Activated CD4-positive, alpha-beta T cell treated with anti-CD3 and anti-CD28 coated beads for 36 hours (primary cell): ENCODE results near the gene CFAP119. TPM values are rescaled to one million over a fixed set of nuclear protein-coding genes. Genes with fewer than 3 reads are reported as not detected.

ENCODE experiments used
- ATAC-seq: fragments of 200-7000 bp; cut with Tn5 transposase; one replicate; pipeline ENCODE4 v1.10.0; 2021; ENCODE audit warnings: mild to moderate bottlenecking, moderate library complexity
- CTCF ChIA-PET: fragments of 350-600 bp; sonication (Branson Sonifier 250); formaldehyde crosslinking; loops from one replicate; lab custom pipeline; 2021; ENCODE audit warnings: antibody characterized with exemption; lab: Charles Lee
- POLR2A ChIA-PET: fragments of 350-600 bp; sonication (Branson Sonifier 250); formaldehyde crosslinking; loops from one replicate; lab custom pipeline; 2021; ENCODE audit warnings: antibody characterized with exemption, inconsistent platforms; lab: Charles Lee
- DNase-seq: peaks from one replicate; pipeline ENCODE4 v3.0.0-alpha.2; 2020
- H3K27ac Mint-ChIP-seq: one replicate; pipeline ENCODE4 v1.8.0; 2021; ENCODE audit warnings: mixed read lengths
- H3K27me3 Mint-ChIP-seq: one replicate; pipeline ENCODE4 v1.8.0; 2021; ENCODE audit warnings: mixed read lengths
- H3K36me3 Mint-ChIP-seq: one replicate; pipeline ENCODE4 v1.8.0; 2021; ENCODE audit warnings: low read depth, mixed read lengths
- H3K4me1 Mint-ChIP-seq: one replicate; pipeline ENCODE4 v1.8.0; 2021; ENCODE audit warnings: mixed read lengths
- H3K4me3 Mint-ChIP-seq: one replicate; pipeline ENCODE4 v1.8.0; 2021; ENCODE audit warnings: mild to moderate bottlenecking, moderate library complexity, mixed read lengths
- H3K9me3 Mint-ChIP-seq: one replicate; pipeline ENCODE4 v1.8.0; 2021; ENCODE audit warnings: low read depth, mixed read lengths
- intact Hi-C, 2 experiments: fragments of 100-400 bp; cut with DNase I in 1 of 2; cut with micrococcal nuclease in 1 of 2; formaldehyde crosslinking; loops; one replicate each; pipeline versions ENCODE4 v1.14.2 to v1.15.1; 2022 to 2024; cut with DNase I, micrococcal nuclease
- total RNA-seq, 2 experiments: library from RNA; stranded (reverse); gene quantifications; one replicate each; pipeline ENCODE4 v1.2.3, GENCODE V29; 2021

CFAP119 gene
- total RNA-seq, 2 experiments from 2014 or later, result 1.7 to 3.1 TPM

- DNase-seq, result peak; percentile 46
- Mint-ChIP-seq H3K4me1 (peaks cover 21% of the 10 kb centered on the region), H3K27me3 (no peaks in the 10 kb centered on the region), H3K36me3 (peaks cover 23% of the 10 kb centered on the region), H3K27ac (peak overlapping the region; percentile 88), H3K9me3 (no peaks in the 10 kb centered on the region), H3K4me3 (peak overlapping the region; percentile 88)
- no peak for ATAC-seq
- POLR2A ChIA-PET, result interaction anchor here (0.6 to 1.4 kb wide), 7 partner anchors 9 to 325 kb away, joined by 3 to 14 read pairs (median 3); partner anchors contain the start of genes CFAP119, ZNF646 and ZNF668
- CTCF ChIA-PET, result interaction anchor here (0.7 to 1.9 kb wide), 9 partner anchors 10 to 113 kb away, joined by 3 to 10 read pairs (median 4); no protein-coding TSS in a partner anchor
- intact Hi-C loops, result loop anchor here (1.0 to 5.0 kb wide), 8 partner anchors 13 to 378 kb away; partner anchors contain the start of genes CFAP119 (in 1 of the 2), FBRS (in 1 of the 2), FBXL19 (in 1 of the 2) and RNF40 (in 1 of the 2)
Measured at GRCh38 chr16:30748634-30749445, 13.0 kb downstream of the CFAP119 start.

- ATAC-seq (peak; percentile 99), DNase-seq (peak; percentile 99)
- ChIA-PET CTCF (interaction anchor here (0.6 to 1.9 kb wide), 19 partner anchors 11 to 822 kb away, joined by 3 to 10 read pairs (median 3); partner anchors contain the start of gene KCTD13), POLR2A (interaction anchor here (0.6 to 1.4 kb wide), 13 partner anchors 10 to 1413 kb away, joined by 3 to 14 read pairs (median 3); partner anchors contain the start of genes CFAP119, CORO1A, ZNF646 and ZNF668)
- Mint-ChIP-seq H3K36me3 (peaks cover 23% of the 10 kb centered on the region), H3K27me3 (no peaks in the 10 kb centered on the region), H3K27ac (peak within 1 kb of the TSS; percentile 88), H3K4me1 (peaks cover 21% of the 10 kb centered on the region), H3K9me3 (no peaks in the 10 kb centered on the region), H3K4me3 (peak within 1 kb of the TSS; percentile 88)
- intact Hi-C loops, result loop anchor here (1.0 to 5.0 kb wide), 8 partner anchors 14 to 377 kb away; partner anchors contain the start of genes CFAP119 (in 2 of the 2), RNF40 (in 2 of the 2), FBRS (in 1 of the 2) and FBXL19 (in 1 of the 2)
Measured at GRCh38 chr16:30747799-30748633, 13.8 kb downstream of the CFAP119 start, which contains the start of gene PHKG2. TSS of gene PHKG2 (plus strand) at chr16:30748425. CDS start at chr16:30748821, 396 bp downstream.

- peak overlapping the region; percentile 88 for H3K4me3 Mint-ChIP-seq
- peaks cover 21% of the 10 kb centered on the region for H3K4me1 Mint-ChIP-seq
- H3K9me3 Mint-ChIP-seq, result no peaks in the 10 kb centered on the region
- H3K27me3 Mint-ChIP-seq, result no peaks in the 10 kb centered on the region
- ChIA-PET POLR2A (interaction anchor here (0.6 to 1.4 kb wide), 11 partner anchors 13 to 1412 kb away, joined by 3 to 14 read pairs (median 3); partner anchors contain the start of genes CFAP119, CORO1A, ZNF646 and ZNF668), CTCF (interaction anchor here (0.6 to 1.9 kb wide), 15 partner anchors 12 to 599 kb away, joined by 3 to 10 read pairs (median 4); no protein-coding TSS in a partner anchor)
- intact Hi-C loops, result loop anchor here in 1 of 2 experiments (1.0 to 5.0 kb wide), 2 partner anchors 15 to 325 kb away; partner anchors contain the start of genes CFAP119, RNF40, ZNF646 and ZNF668
- DNase-seq (no peak), ATAC-seq (no peak)
- H3K27ac Mint-ChIP-seq, result peak overlapping the region; percentile 88
- H3K36me3 Mint-ChIP-seq, result peaks cover 23% of the 10 kb centered on the region
Measured at GRCh38 chr16:30747331-30747730, 14.5 kb downstream of the CFAP119 start.

- CTCF ChIA-PET, result interaction anchor here (1.2 to 1.7 kb wide), 4 partner anchors 12 to 161 kb away, joined by 3 to 10 read pairs (median 4); no protein-coding TSS in a partner anchor
- POLR2A ChIA-PET, result interaction anchor here (0.8 to 1.4 kb wide), 2 partner anchors 88 to 175 kb away, joined by 3 to 4 read pairs; no protein-coding TSS in a partner anchor
- no peak overlapping the region for H3K27ac Mint-ChIP-seq
- peaks cover 21% of the 10 kb centered on the region for H3K4me1 Mint-ChIP-seq
- H3K9me3 Mint-ChIP-seq, result no peaks in the 10 kb centered on the region
- peaks cover 30% of the 10 kb centered on the region for H3K36me3 Mint-ChIP-seq
- DNase-seq (no peak), ATAC-seq (no peak)
- H3K4me3 Mint-ChIP-seq, result no peak overlapping the region
- intact Hi-C loops, result loop anchor here in 1 of 2 experiments (1.0 to 5.0 kb wide), 2 partner anchors 16 to 326 kb away; partner anchors contain the start of genes CFAP119, RNF40, ZNF646 and ZNF668
- H3K27me3 Mint-ChIP-seq, result no peaks in the 10 kb centered on the region
Measured at GRCh38 chr16:30746638-30747175, 15.2 kb downstream of the CFAP119 start.

- Mint-ChIP-seq H3K27me3 (no peaks in the 10 kb centered on the region), H3K9me3 (no peaks in the 10 kb centered on the region), H3K4me1 (peaks cover 35% of the 10 kb centered on the region), H3K27ac (no peak overlapping the region), H3K36me3 (peaks cover 28% of the 10 kb centered on the region), H3K4me3 (no peak overlapping the region)
- ATAC-seq (no peak), DNase-seq (no peak)
- POLR2A ChIA-PET, result no interaction called here
- CTCF ChIA-PET, result interaction anchor here (0.8 to 1.1 kb wide), 2 partner anchors 87 to 187 kb away, joined by 3 to 5 read pairs; partner anchors contain the start of gene FBRS
- intact Hi-C loops, result loop anchor here in 1 of 2 experiments (5.0 kb wide), 1 partner anchor 327 kb away; the partner anchor contains the start of genes ZNF646 and ZNF668
Measured at GRCh38 chr16:30745082-30745481, 16.8 kb downstream of the CFAP119 start.

GRCh38 chr16:30744183-30744582 lies 17.7 kb downstream of the CFAP119 start:
- no peak overlapping the region for H3K27ac Mint-ChIP-seq
- POLR2A ChIA-PET, result interaction anchor here (0.7 kb wide), 1 partner anchor 8 kb away, joined by 3 read pairs; no protein-coding TSS in a partner anchor
- H3K27me3 Mint-ChIP-seq, result no peaks in the 10 kb centered on the region
- H3K36me3 Mint-ChIP-seq, result peaks cover 22% of the 10 kb centered on the region
- DNase-seq (no peak), ATAC-seq (no peak)
- H3K9me3 Mint-ChIP-seq, result no peaks in the 10 kb centered on the region
- no peak overlapping the region for H3K4me3 Mint-ChIP-seq
- H3K4me1 Mint-ChIP-seq, result peaks cover 30% of the 10 kb centered on the region
- intact Hi-C loops, result no loop called here
- CTCF ChIA-PET, result interaction anchor here (0.8 to 1.1 kb wide), 3 partner anchors 30 to 188 kb away, joined by 3 to 5 read pairs (median 3); partner anchors contain the start of gene FBRS

GRCh38 chr16:30743716-30744115 lies 18.1 kb downstream of the CFAP119 start:
- DNase-seq, result no peak
- Mint-ChIP-seq H3K36me3 (peaks cover 24% of the 10 kb centered on the region), H3K27ac (no peak overlapping the region), H3K4me3 (no peak overlapping the region), H3K4me1 (peaks cover 27% of the 10 kb centered on the region), H3K9me3 (no peaks in the 10 kb centered on the region), H3K27me3 (no peaks in the 10 kb centered on the region)
- ChIA-PET CTCF (interaction anchor here (0.9 kb wide), 1 partner anchor 30 kb away, joined by 3 read pairs; no protein-coding TSS in a partner anchor), POLR2A (no interaction called here)
- intact Hi-C loops, result no loop called here
- no peak for ATAC-seq

- Mint-ChIP-seq H3K9me3 (no peaks in the 10 kb centered on the region), H3K36me3 (peaks cover 43% of the 10 kb centered on the region), H3K27ac (peak overlapping the region; percentile 72), H3K4me1 (peaks cover 15% of the 10 kb centered on the region), H3K4me3 (no peak overlapping the region), H3K27me3 (no peaks in the 10 kb centered on the region)
- no peak for DNase-seq
- CTCF ChIA-PET, result no interaction called here
- no peak for ATAC-seq
- intact Hi-C loops, result no loop called here
- POLR2A ChIA-PET, result interaction anchor here (0.7 kb wide), 1 partner anchor 64 kb away, joined by 5 read pairs; no protein-coding TSS in a partner anchor
Measured at GRCh38 chr16:30741461-30741914, 20.4 kb downstream of the CFAP119 start.

- H3K36me3 Mint-ChIP-seq, result peaks cover 51% of the 10 kb centered on the region
- CTCF ChIA-PET, result no interaction called here
Measured at GRCh38 chr16:30740364-30741251, 21.3 kb downstream of the CFAP119 start.

More at GRCh38 chr16:30740364-30741251, 21.3 kb downstream of the CFAP119 start:
- Mint-ChIP-seq H3K27ac (peak overlapping the region; percentile 73), H3K4me3 (no peak overlapping the region), H3K4me1 (peaks cover 15% of the 10 kb centered on the region), H3K27me3 (no peaks in the 10 kb centered on the region), H3K9me3 (no peaks in the 10 kb centered on the region)
- POLR2A ChIA-PET, result interaction anchor here (0.6 kb wide), 1 partner anchor 9 kb away, joined by 3 read pairs; no protein-coding TSS in a partner anchor
- ATAC-seq, result peak; percentile 74
- peak; percentile 28 for DNase-seq
- intact Hi-C loops, result no loop called here
